Mucosa of rectum (tissue), 2 donors: Measurements from ENCODE around the gene MAGI2.

Experiments used
- H3K27ac ChIP-seq, 2 donors: one replicate each; pipeline ENCODE4 v1.7.0; 2013; ENCODE audit warnings: inconsistent platforms in 2 of 2, low read depth in 2 of 2, low read length in 2 of 2
- H3K27me3 ChIP-seq, 2 donors: one replicate each; pipeline ENCODE4 v1.7.0; 2013; ENCODE audit warnings: low read length in 2 of 2; ENCODE audit not compliant: control insufficient read depth in 2 of 2, insufficient read depth in 2 of 2
- H3K36me3 ChIP-seq, 2 donors: one replicate each; pipeline ENCODE4 v1.7.0; 2013; ENCODE audit warnings: low read length in 2 of 2; ENCODE audit not compliant: control insufficient read depth in 2 of 2, insufficient read depth in 2 of 2
- H3K4me1 ChIP-seq, 2 donors: one replicate each; pipeline ENCODE4 v1.7.0; 2013; ENCODE audit warnings: low read length in 2 of 2, mild to moderate bottlenecking in 1 of 2; ENCODE audit not compliant: control insufficient read depth in 2 of 2, insufficient read depth in 2 of 2
- H3K4me3 ChIP-seq, 2 donors: one replicate each; pipeline ENCODE4 v1.7.0; 2013; ENCODE audit warnings: low read length in 2 of 2
- H3K9ac ChIP-seq, 2 donors: one replicate each; pipeline ENCODE4 v1.7.0; 2013; ENCODE audit warnings: low read length in 2 of 2, low read depth in 1 of 2, mild to moderate bottlenecking in 1 of 2
- H3K9me3 ChIP-seq, 2 donors: one replicate each; pipeline ENCODE4 v1.7.0; 2013; ENCODE audit warnings: low read length in 2 of 2; ENCODE audit not compliant: control insufficient read depth in 2 of 2
- donor health status: healthy.
- donor health status: Normal muscosa, but diverticular disease.

Gene MAGI2

GRCh38 chr7:79453558-79454360, at the start of gene MAGI2:
MAGI2 (minus strand) TSS chr7:79453667; CDS start chr7:79453320, 347 bp downstream.
- Histone ChIP-seq H3K9ac (peak within 1 kb of the TSS; percentile 64 to 74), H3K9me3 (no peaks in the 10 kb centered on the region), H3K4me3 (peak within 1 kb of the TSS; percentile 76), H3K27ac (peak within 1 kb of the TSS; percentile 83 to 87), H3K4me1 (peaks cover 0 to 3% of the 10 kb centered on the region in 2 donors), H3K36me3 (no peaks in the 10 kb centered on the region), H3K27me3 (peaks cover 6 to 8% of the 10 kb centered on the region in 2 donors)

- no peak overlapping the region for H3K27ac ChIP-seq
- H3K36me3 ChIP-seq, result no peaks in the 10 kb centered on the region
- no peak overlapping the region for H3K9ac ChIP-seq
- H3K4me3 ChIP-seq, result no peak overlapping the region
- H3K4me1 ChIP-seq, result no peaks in the 10 kb centered on the region
- H3K9me3 ChIP-seq, result no peaks in the 10 kb centered on the region
- H3K27me3 ChIP-seq, result no peaks in the 10 kb centered on the region
Measured at GRCh38 chr7:79502151-79502550, 48.7 kb upstream of the MAGI2 start.

GRCh38 chr7:79500759-79501158, 47.3 kb upstream of the MAGI2 start:
- no peaks in the 10 kb centered on the region for H3K4me1 ChIP-seq
- H3K27me3 ChIP-seq, result no peaks in the 10 kb centered on the region
- no peak overlapping the region for H3K27ac ChIP-seq
- no peak overlapping the region for H3K4me3 ChIP-seq
- H3K36me3 ChIP-seq, result no peaks in the 10 kb centered on the region
- no peaks in the 10 kb centered on the region for H3K9me3 ChIP-seq
- no peak overlapping the region for H3K9ac ChIP-seq

GRCh38 chr7:79497728-79498127, 44.3 kb upstream of the MAGI2 start:
- no peaks in the 10 kb centered on the region for H3K9me3 ChIP-seq
- H3K27me3 ChIP-seq, result no peaks in the 10 kb centered on the region
- H3K4me3 ChIP-seq, result no peak overlapping the region
- no peaks in the 10 kb centered on the region for H3K4me1 ChIP-seq
- no peak overlapping the region for H3K9ac ChIP-seq
- no peak overlapping the region for H3K27ac ChIP-seq
- no peaks in the 10 kb centered on the region for H3K36me3 ChIP-seq

GRCh38 chr7:79495544-79496272, 42.2 kb upstream of the MAGI2 start:
- no peaks in the 10 kb centered on the region for H3K36me3 ChIP-seq
- H3K9me3 ChIP-seq, result no peaks in the 10 kb centered on the region
- no peaks in the 10 kb centered on the region for H3K27me3 ChIP-seq
- no peak overlapping the region for H3K27ac ChIP-seq
- H3K4me1 ChIP-seq, result no peaks in the 10 kb centered on the region
- H3K4me3 ChIP-seq, result no peak overlapping the region
- H3K9ac ChIP-seq, result no peak overlapping the region

GRCh38 chr7:79494046-79494445, 40.6 kb upstream of the MAGI2 start:
- Histone ChIP-seq H3K4me1 (no peaks in the 10 kb centered on the region), H3K9ac (no peak overlapping the region), H3K9me3 (no peaks in the 10 kb centered on the region), H3K36me3 (no peaks in the 10 kb centered on the region), H3K27ac (no peak overlapping the region), H3K27me3 (no peaks in the 10 kb centered on the region), H3K4me3 (no peak overlapping the region)

- H3K27me3 ChIP-seq, result no peaks in the 10 kb centered on the region
- H3K4me3 ChIP-seq, result no peak overlapping the region
- no peaks in the 10 kb centered on the region for H3K4me1 ChIP-seq
- no peaks in the 10 kb centered on the region for H3K36me3 ChIP-seq
- no peaks in the 10 kb centered on the region for H3K9me3 ChIP-seq
- H3K9ac ChIP-seq, result no peak overlapping the region
- H3K27ac ChIP-seq, result no peak overlapping the region
Measured at GRCh38 chr7:79489371-79489770, 35.9 kb upstream of the MAGI2 start.

- no peaks in the 10 kb centered on the region for H3K9me3 ChIP-seq
- H3K27me3 ChIP-seq, result no peaks in the 10 kb centered on the region
- H3K4me3 ChIP-seq, result no peak overlapping the region
- no peaks in the 10 kb centered on the region for H3K36me3 ChIP-seq
- no peaks in the 10 kb centered on the region for H3K4me1 ChIP-seq
- H3K9ac ChIP-seq, result no peak overlapping the region
- no peak overlapping the region for H3K27ac ChIP-seq
Measured at GRCh38 chr7:79478386-79478785, 24.9 kb upstream of the MAGI2 start.

GRCh38 chr7:79475455-79475854, 22.0 kb upstream of the MAGI2 start:
- no peaks in the 10 kb centered on the region for H3K4me1 ChIP-seq
- H3K9me3 ChIP-seq, result no peaks in the 10 kb centered on the region
- no peaks in the 10 kb centered on the region for H3K36me3 ChIP-seq
- H3K4me3 ChIP-seq, result no peak overlapping the region
- no peak overlapping the region for H3K9ac ChIP-seq
- no peaks in the 10 kb centered on the region for H3K27me3 ChIP-seq
- H3K27ac ChIP-seq, result no peak overlapping the region

GRCh38 chr7:79471699-79472098, 18.2 kb upstream of the MAGI2 start:
- no peaks in the 10 kb centered on the region for H3K9me3 ChIP-seq
- no peak overlapping the region for H3K27ac ChIP-seq
- H3K4me3 ChIP-seq, result no peak overlapping the region
- H3K4me1 ChIP-seq, result no peaks in the 10 kb centered on the region
- H3K36me3 ChIP-seq, result no peaks in the 10 kb centered on the region
- H3K9ac ChIP-seq, result no peak overlapping the region
- H3K27me3 ChIP-seq, result no peaks in the 10 kb centered on the region
